GM19397 (cell line): Measurements from ENCODE around the gene TRPT1.

Experiments used
- ATAC-seq: cut with Tn5 transposase; IDR thresholded peaks from one replicate; pipeline ENCODE4 v1.9.1; 2021; ENCODE audit warnings: mild to moderate bottlenecking, moderate library complexity; ENCODE audit not compliant: unreplicated experiment

TRPT1 gene

DNA sequence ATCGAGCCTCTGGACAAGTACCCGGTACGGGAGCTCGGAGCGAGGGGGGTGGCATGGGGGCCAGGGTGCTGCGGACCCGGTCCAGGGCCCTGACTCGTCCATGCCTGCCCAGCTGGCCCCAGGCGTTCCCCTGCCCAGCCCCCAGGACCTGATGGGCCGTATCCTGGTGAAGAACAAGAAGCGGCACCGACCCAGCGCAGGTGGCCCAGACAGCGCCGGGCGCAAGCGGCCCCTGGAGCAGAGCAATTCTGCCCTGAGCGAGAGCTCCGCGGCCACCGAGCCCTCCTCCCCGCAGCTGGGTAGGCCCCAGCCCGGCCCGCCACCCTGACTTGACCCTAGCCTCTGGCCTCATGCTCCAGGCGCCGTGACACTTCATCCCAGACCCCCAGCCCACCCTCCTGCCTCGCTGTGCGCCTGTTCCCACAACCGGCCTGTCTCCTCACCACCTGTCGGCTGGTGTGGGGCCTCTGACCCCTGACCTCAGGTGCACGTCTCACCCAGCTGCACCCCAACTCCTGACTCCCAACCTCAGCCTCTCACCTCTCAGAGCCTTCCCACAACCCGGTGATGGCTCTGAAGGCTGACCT is 33.1 kb upstream of the TRPT1 start:
- ATAC-seq: no peak

DNA sequence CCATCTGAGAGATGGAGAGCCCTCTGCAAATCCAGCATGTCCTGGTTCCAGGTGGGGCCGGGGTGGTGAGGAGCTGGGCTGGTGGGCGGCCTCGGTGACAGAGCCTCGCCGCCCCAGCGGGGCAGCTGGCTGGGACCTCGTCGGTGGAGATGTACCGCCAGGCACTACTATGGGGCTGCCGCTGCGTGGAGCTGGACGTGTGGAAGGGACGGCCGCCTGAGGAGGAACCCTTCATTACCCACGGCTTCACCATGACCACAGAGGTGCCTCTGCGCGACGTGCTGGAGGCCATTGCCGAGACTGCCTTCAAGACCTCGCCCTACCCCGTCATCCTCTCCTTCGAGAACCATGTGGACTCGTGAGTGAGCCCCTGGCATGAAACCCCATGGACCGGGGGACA is 32.4 kb upstream of the TRPT1 start:
- ATAC-seq: no peak

DNA sequence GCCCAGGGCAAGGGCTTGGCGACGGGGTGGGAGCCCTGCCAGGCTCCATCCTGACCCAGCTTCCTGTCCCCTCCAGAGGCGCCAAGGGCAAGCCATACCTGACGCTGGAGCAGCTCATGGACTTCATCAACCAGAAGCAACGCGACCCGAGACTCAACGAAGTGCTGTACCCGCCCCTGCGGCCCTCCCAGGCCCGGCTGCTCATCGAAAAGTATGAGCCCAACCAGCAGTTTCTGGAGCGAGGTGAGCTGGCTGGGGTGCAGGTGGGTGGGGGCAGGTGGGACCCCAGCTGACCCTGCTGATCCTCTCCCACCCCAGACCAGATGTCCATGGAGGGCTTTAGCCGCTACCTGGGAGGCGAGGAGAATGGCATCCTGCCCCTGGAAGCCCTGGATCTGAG is 30.3 kb upstream of the TRPT1 start:
- no peak for ATAC-seq

DNA sequence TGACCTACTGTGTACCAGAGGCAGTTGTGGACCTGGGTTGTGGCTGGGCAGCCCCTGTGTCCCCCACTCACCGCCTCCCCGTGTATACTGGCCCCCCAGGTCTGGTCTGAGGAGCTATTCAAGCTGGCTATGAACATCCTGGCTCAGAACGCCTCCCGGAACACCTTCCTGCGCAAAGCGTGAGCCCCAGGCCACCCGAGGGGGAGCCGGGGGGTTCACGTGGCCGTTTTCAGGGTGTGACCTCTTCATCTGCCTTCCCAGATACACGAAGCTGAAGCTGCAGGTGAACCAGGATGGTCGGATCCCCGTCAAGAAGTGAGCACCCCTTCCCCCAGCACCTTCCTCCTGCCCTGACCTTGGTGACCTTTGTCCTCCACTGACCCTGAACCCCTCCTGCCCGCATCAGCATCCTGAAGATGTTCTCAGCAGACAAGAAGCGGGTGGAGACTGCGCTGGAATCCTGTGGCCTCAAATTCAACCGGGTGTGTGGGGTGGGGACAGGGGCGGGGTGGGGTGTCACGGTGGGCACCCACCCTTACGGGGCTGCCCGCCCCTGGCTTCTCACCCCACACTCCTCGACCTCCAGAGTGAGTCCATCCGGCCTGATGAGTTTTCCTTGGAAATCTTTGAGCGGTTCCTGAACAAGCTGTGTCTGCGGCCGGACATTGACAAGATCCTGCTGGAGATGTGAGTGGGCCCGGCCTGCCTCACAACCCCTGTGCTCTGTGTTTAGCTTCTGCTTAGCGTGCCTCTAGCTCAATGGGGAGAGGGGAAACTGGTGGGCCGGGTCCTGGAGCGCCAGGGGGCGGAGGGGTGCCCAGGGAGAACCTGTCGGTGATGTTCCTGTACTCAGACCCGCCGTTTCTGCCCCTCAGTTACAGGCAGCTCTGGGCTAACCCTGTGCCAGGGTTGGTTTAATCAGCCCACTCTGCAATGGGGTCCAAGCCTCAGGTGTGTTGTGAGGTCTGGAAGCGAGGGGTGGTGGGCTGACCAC is 29.4 kb upstream of the TRPT1 start:
- no peak for ATAC-seq

DNA sequence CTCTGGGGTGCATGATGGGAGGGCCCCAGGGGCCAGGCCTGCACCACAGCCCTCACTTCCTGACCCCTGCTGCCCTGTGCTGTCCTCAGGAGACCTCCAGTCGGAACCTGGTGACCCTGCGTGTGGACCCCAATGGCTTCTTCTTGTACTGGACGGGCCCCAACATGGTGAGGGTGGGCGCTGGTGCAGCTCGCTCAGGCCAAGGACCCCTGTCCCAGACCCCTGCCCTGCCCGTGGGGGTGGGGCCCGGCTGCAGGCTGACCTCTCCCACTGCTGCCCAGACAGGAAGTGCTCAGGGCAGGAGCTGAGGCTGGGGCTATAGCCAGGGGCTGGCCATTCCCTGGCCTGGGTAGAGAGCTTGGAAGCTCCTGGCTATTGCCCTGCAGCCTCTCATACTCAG is 28.3 kb upstream of the TRPT1 start:
- ATAC-seq: no peak

DNA sequence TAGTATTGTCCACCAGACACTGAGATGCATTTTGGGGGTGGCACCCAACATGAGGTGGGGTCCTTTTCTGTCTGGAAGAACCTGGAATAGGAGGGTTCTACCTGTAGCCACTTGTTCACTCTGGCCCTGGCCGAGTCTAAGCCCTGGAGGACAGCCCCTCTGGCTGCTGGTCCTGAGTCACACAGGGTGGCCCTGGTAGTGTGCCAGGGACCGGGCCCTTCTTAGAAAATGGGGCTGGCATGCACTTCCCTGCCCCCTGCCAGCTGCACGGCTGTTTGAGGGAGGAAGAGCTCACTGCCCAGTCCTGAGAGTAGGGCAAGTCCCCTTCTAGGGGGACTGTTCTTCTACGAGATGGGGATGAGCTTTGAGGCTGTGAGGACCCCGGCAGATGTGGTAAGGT is 27.5 kb upstream of the TRPT1 start:
- ATAC-seq: no peak

DNA sequence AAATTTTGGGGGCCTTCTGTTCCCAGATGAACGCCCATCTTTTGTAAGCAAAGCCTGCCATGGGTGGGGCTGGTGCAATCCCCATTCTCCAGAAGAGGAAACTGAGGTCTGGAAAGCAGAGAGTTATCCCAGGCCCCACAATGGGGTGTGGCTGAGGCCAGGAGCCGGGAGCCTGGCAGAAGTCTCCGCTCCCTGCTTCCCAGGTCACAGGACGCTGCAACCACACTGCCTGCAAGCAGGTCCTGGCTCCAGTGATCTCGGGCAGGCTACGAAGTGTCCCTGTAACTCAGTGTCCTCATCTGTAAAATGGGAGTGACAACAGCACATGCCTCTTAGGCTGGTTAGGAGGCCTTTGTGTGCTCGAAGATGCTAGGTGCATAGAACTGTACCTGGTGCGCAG is 27.1 kb upstream of the TRPT1 start:
- no peak for ATAC-seq

DNA sequence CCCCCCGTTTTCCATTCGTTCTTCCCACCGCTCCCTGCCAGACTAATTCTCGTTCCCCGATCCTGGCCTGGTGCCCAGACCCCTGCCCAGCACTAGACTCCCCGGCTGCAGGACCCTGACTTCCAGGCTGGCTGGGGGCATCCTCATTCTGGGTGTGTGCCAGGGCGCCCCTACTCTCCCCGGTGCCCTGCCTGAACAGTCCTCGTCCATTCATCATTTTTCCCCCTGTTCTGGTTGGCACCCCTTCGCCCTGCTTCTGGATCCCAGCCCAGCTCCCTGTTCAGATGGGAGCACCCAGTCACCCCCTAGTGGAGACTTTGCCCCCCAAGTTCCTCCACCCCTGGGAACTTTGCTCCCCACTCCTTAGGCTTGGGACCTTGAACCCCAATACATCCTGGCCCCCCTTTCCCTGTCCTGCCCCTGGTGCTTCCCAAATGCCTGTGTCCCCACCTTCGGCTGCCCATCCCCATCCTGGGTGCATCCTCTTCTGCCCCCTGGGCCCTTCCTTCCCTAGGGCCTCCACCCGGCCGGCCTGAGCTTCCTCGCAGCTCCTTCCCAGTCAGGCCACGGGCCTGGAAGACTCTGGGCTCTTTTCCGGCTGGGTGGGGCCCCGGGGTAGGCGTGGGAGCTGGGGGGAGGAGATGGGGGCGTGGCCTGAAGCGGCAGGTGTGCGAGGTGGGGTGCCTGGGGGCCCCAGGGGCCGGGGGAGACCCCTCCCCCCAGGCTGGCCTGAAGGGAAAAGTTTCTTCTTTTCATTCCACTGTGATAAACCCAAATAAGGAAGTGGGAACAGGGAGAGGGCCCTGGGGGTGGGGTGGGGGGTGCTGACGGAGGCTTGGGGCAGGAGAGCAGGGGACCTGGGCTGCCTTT is 26.3 kb upstream of the TRPT1 start:
- ATAC-seq: no peak

DNA sequence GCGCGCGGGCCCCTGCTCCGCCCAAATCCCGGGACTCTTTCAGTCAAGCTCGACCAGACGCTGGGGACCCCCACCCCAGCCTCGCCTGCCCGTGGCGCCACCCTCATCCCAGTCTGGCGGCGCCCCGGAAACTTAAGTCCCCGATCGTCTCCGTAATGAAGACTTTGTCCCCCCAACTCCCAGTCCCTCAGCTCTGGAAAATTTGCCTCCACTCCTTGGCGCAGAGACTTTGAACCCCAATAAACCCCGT is 25.7 kb upstream of the TRPT1 start:
- no peak for ATAC-seq

DNA sequence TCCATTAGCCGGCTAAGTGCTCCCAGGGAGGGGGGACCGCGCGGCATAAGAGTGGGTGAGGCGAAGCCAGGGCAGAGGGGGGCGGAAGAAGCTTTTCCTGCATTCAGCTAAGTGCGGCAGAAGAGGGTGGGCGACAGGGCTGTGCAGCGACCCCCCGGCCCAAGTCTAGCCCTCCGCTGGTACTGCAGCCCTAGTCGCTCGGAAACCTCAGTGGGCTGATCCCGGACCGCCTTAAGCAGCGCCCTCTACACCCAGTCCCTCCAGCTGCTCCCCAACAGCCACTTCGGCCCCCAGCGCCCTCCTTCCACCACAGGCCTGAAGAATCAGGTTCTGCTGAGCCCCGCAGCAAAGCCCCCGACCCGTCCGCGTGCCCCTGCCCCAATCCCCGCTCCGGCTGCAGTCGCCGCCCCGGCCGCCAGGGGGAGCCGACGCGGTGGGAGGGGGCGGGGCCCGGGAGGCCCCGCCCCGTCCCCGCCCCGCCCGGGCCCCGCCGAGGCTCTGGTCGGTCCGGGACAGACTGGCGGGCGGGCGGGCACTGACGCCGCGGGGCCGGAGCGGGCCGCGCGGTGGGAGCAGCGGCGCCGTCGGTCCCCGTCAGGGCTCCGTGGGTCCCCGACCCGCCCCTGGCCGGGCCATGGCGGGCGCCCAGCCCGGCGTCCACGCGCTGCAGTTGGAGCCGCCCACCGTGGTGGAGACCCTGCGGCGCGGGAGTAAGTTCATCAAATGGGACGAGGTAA is 25.2 kb upstream of the TRPT1 start, which contains the start of gene PLCB3:
TSS of gene PLCB3 (plus strand) at position 515 of the 737 bp plus-strand sequence. CDS start at position 635, 120 bp downstream.
- ATAC-seq: peak; percentile 43

DNA sequence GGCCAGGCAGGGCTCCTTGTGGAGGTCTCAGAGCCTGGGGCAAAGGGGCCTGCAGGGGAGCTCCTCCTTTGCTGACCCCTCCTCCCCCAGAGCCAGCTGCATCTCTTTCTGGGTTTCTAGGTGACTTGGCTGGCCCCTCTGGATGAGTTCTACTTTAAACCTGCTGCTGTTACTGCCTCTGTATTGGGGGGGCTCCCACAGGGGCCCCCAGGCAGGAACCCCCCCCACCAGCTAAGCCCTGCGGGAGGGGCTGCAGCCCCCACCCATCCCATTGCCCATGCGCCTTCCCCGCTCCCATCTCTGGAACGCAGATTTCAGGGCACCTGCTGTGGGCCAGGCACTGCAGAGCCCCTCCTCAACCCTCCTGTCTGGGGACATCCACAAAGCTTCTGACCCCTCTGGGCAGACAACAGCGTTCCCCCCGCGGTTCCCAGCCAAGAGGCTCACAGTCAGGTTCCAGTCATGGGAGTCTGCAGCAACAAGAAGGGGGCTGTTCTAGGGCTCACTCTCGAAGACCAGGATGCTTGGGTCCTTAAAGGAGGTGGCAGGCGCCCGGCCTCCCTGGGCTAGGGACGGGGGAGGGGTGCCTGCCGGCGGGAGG is 24.5 kb upstream of the TRPT1 start:
- ATAC-seq: no peak

DNA sequence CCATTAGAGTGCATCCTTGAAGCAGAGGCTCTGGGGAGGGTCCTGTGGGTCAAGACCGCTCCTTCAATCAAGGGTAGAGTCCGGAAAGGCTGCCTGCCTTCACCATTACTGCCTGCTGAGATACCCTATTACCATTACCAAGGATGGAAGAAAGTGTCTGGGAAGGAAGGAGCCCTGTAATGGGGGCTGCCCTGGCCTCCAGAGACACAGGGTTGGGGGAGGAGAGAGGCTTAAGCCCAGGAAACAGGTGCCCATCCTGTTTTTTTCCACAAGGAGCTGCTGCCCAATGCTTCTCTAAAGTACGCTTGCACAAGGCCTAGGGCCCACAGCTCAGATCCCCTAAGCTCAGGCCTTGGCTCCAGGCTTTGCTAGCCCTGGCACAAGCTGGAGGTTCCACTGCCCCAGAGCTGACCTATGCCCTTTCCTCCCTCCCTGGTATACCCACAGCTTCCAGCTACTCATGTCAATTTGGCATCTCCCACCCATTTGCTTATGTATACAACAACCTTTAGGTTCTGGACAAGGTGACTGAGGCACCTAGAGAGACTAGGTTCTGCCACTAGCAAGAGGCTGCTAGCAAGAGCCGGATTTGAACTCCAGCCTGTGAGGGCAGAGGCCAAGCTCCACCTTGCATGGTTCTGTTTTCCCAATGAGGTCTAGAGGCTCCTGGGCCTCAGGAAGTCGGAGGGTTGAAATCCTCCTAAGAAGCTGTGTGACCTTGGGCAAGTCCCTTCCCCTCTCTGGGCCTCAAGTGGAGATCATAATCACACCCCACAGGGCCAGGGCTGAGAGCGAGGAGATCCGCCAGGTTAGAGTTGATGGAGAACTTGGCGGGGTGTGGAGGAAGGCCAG is 23.8 kb upstream of the TRPT1 start:
- no peak for ATAC-seq

DNA sequence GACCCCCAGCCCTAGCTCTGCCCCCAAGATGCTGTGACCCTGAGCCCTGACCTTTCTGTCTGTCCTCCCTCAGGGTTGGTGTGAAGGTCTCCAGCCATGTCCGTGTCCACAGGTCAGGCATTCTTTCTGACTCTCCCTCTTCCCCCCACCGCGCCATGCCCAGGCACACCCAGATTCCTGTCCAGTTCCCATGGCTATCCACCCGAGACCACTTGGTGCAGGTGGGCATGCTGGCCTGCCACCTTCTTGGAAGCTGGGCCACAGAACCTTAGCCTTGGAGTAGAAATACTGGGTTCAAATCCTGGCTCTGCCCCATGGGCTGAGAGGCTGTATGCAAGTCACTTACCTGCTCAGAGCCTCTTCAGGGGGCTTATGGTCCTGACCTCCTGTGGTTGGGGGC is 23.1 kb upstream of the TRPT1 start:
- ATAC-seq: no peak

DNA sequence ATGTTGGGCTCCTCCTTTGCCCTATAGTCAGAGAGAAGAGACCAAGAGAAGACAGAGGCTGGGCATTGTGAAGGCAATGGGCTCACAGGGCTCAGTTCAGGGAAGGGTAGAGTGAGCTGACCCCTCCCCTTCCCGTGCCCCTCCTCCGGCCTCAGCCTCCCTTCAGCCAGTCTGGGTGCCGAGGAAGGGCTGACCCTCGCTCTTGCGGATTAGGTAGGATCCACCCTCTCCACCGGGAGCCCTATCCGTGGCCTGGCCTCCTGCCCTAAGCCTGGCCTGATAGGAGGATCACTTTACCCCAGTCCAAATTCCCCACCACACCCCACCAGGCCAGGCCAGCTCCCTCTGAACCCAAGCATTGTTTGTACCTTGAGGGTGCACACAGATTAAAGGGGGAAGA is 22.6 kb upstream of the TRPT1 start:
- no peak for ATAC-seq

DNA sequence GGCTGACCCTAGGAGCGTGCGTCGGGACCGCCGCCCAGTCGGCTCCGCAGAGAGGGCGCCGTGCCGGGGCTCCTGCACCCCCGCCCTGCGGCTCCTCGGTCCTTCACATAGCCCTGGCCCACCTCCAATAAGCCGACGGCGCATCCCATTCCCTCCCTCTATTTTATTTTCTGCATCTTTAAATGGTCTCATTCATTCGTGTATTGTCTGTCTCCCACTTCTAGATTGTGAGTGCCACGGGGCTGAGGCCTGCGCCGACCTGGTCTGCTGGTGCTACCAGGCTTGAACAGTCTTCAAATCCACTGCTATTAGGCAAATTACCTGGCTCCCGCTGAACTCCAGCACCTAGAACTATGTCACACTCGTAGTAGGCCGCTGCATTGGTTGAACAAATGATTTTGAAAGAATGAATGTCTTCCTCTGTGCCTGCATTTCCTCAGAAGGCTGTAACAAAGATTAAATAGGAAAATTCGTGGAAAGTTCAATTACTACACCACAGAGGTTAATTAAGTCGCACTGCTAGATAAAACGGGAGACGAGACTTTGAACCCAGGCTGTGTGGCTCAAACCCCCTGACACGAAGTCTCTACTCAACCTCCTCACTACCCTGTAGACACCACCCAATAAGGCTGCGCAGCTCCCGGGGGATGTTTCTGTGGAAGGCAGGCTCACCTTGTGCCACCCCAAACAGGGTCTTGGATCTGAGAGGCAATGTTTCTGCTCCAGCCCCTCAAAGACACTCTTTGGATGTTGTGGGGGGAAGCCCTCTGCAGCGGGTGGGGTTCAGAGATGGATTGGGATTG is 21.9 kb upstream of the TRPT1 start:
- ATAC-seq: no peak

DNA sequence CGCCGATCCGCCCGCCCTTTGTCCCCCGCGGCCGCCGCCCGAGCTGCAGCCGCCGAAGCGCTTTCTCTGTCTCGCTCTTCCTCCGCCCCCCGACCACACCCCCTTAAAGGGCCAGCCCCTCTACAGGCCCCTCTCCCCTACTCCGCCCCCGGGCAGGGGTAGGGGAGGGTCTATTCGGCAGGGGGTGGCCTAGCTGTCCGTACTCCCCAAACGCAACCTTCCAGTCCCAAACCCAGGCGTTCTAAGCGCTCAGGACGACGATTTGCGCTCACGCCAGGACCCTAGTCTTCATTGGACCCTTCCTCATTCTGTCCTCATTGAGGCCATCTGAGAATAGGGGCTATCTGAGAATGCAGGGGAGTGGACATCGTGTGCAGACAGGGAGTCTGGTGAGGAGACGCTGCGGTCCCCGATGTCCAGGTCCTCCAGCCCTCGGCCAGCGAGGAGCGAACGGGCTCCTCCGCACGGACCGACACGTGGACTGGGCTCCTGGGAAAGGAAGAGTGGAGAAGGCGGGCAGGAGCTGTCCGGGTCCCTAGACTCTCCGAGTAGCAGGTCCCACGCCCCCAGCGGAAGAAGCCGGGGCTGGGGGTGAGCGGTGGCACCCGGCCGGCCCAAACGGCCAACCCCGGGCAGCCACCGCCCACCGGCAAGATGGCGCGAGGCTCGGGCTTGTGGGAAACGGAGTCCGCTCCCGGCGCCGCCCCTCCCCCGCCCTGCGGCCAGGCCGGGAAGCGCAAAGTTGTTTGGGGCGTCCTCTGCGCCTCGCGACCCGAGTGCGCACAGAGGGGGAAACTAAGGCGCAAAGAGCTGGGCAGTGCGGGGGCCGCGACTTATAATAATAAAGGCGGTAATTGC is 21.1 kb upstream of the TRPT1 start, which contains the start of gene PPP1R14B:
TSS of gene PPP1R14B (minus strand) at position 73 of the 858 bp plus-strand sequence. CDS start 270 bp downstream, outside the sequence.
- ATAC-seq: peak; percentile 35

DNA sequence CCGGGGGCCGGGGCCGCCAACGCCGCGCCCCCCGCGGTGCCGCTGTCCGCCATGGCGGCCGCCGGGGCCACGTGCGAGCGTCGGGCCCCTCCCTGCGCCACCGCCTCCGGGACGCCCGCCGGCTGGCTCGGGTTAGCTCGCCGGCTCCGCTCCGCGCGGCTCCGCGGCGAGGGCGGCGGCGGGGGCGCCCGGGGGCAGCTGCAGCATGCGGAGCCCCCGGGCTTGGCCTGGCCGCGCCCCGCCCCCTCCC is 20.6 kb upstream of the TRPT1 start:
- peak; percentile 18 for ATAC-seq
